Tibial nerve (tissue), 4 donors: ENCODE data around the gene HOXB8.

Source experiments
- CTCF ChIP-seq, 5 experiments: fragments of 200-600 bp in 3 of 5; fragments of 450-650 bp in 2 of 5; sonication (generic) in 3 of 5; IDR thresholded peaks; one replicate each; pipeline ENCODE4 v1.5.1; 2016 to 2019; ENCODE audit warnings: antibody characterized with exemption in 5 of 5, mild to moderate bottlenecking in 3 of 5, moderate library complexity in 2 of 5
- EP300 ChIP-seq, 2 donors: sonication (generic); formaldehyde crosslinking; IDR thresholded peaks; one replicate each; pipeline ENCODE4 v1.6.1; 2017; ENCODE audit warnings: antibody characterized with exemption in 2 of 2, mild to moderate bottlenecking in 1 of 2
- POLR2A ChIP-seq, 2 donors: fragments of 450-650 bp; IDR thresholded peaks; one replicate each; pipeline ENCODE4 v1.6.1; 2017; ENCODE audit warnings: antibody characterized with exemption in 2 of 2, mild to moderate bottlenecking in 2 of 2, moderate library complexity in 2 of 2

GRCh38 chr17:48619826-48620449 lies 4.8 kb upstream of the HOXB8 start:
- no peak for TF ChIP-seq CTCF (IDR thresholded peaks at IDR 0.05)
- no peak for TF ChIP-seq POLR2A (IDR thresholded peaks at IDR 0.05)
- no peak for TF ChIP-seq EP300 (IDR thresholded peaks at IDR 0.05)
